Measurements from ENCODE around the gene ITGB3BP.

Gene ITGB3BP

GRCh38 chr1:63401945-63402344 is 121.1 kb downstream of the ITGB3BP start:
- no peaks in the 10 kb centered on the region for H3K27me3 ChIP-seq
- H3K4me2 ChIP-seq = no peak overlapping the region
- peaks cover 0 to 22% (median 0%) of the 10 kb centered on the region in 10 experiments; a peak in 6 of 20 replicates for H3K4me1 ChIP-seq
- H3K27ac ChIP-seq = no peak overlapping the region
- no peaks in the 10 kb centered on the region for H4K20me1 ChIP-seq
- no peak for TF ChIP-seq Cebpa-rat (IDR thresholded peaks at IDR 0.05)
- no peak overlapping the region for H3K4me3 ChIP-seq
- peaks cover 21 to 79% (median 55%) of the 10 kb centered on the region in 11 experiments for H3K36me3 ChIP-seq
- no peak overlapping the region for H3K9ac ChIP-seq
- no peaks in the 10 kb centered on the region for H3K9me3 ChIP-seq (replicated peaks in 1 of 11)
